Kidney epithelial cell (primary cell): Measurements from ENCODE around the gene BMPR1B. TPM values are rescaled to one million over a fixed set of nuclear protein-coding genes. Genes with fewer than 3 reads are reported as not detected.

Source experiments
- DNase-seq: peaks from one replicate; pipeline ENCODE4 v3.0.0-alpha.2; 2010; ENCODE audit warnings: low read depth
- H3K27me3 ChIP-seq: 2 replicates; pipeline ENCODE4 v1.6.0; 2011; ENCODE audit warnings: low read length; ENCODE audit not compliant: control insufficient read depth, insufficient read depth
- H3K36me3 ChIP-seq: 2 replicates; pipeline ENCODE4 v1.5.1; 2011; ENCODE audit warnings: low read length; ENCODE audit not compliant: control insufficient read depth, insufficient read depth
- H3K4me3 ChIP-seq: 2 replicates; pipeline ENCODE4 v1.5.1; 2011; ENCODE audit warnings: low read depth, mild to moderate bottlenecking, control low read depth, low read length
- total RNA-seq: library from RNA; depleted of rRNA; stranded (reverse); fragments of >200 nt; gene quantifications from 2 replicates; pipeline ENCODE4 v1.2.3, GENCODE V29; 2015
- TF ChIP-seq, protein P1 (sequence below): IDR thresholded peaks from 2 replicates; pipeline ENCODE4 v1.5.1; 2011; ENCODE audit warnings: mild to moderate bottlenecking, moderate library complexity, low read length, control low read depth, inconsistent platforms; ENCODE audit not compliant: insufficient read depth, poor library complexity, severe bottlenecking

The BMPR1B gene
- total RNA-seq, 1 donor from 2014 or later = 9.2 TPM

DNA sequence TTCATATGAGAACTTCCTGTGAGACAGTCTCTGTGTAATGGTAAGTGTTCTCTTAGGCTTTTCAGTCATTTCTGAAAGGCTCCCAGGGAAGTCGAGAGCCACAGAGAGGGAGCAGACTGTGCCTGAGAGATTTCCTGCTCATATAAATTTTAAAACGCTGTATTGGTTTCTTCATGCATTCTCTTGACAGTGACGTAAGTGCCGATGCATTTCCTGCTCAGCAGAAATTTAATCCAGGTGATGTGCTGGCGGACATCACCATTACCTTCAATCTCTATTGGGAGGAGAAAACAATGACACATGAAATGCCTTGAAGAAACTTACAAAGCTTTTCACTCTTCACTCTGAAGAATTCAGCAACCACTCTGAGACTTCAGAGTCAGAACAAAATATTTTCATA is 383.6 kb downstream of the BMPR1B start:
- no peak for DNase-seq
- no peaks in the 10 kb centered on the region for H3K36me3 ChIP-seq
- H3K4me3 ChIP-seq = no peak overlapping the region
- H3K27me3 ChIP-seq = no peaks in the 10 kb centered on the region
- TF ChIP-seq, protein P1, sequence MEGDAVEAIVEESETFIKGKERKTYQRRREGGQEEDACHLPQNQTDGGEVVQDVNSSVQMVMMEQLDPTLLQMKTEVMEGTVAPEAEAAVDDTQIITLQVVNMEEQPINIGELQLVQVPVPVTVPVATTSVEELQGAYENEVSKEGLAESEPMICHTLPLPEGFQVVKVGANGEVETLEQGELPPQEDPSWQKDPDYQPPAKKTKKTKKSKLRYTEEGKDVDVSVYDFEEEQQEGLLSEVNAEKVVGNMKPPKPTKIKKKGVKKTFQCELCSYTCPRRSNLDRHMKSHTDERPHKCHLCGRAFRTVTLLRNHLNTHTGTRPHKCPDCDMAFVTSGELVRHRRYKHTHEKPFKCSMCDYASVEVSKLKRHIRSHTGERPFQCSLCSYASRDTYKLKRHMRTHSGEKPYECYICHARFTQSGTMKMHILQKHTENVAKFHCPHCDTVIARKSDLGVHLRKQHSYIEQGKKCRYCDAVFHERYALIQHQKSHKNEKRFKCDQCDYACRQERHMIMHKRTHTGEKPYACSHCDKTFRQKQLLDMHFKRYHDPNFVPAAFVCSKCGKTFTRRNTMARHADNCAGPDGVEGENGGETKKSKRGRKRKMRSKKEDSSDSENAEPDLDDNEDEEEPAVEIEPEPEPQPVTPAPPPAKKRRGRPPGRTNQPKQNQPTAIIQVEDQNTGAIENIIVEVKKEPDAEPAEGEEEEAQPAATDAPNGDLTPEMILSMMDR = no peak

DNA sequence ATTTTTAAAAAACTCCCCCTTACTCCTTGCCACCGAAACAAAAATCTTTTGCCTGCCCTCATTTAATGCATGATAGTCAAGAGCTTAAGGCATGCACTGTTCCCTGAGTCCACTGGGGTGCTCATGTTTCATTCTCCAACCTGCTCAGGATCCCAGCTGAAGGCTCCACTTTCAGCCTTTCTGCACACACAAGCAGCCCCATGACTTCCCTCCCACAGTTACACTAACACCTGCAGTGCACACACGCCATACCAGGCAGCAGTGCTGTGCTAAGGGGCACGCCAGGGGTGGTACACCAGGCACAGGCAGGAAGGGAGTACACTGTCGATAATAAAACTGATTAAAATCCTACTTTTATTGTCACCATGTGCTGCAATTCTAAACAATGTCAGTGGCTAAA is 385.2 kb downstream of the BMPR1B start:
- no peak overlapping the region for H3K4me3 ChIP-seq
- H3K36me3 ChIP-seq = no peaks in the 10 kb centered on the region
- DNase-seq = no peak
- H3K27me3 ChIP-seq = no peaks in the 10 kb centered on the region
- TF ChIP-seq, protein P1 = no peak

DNA sequence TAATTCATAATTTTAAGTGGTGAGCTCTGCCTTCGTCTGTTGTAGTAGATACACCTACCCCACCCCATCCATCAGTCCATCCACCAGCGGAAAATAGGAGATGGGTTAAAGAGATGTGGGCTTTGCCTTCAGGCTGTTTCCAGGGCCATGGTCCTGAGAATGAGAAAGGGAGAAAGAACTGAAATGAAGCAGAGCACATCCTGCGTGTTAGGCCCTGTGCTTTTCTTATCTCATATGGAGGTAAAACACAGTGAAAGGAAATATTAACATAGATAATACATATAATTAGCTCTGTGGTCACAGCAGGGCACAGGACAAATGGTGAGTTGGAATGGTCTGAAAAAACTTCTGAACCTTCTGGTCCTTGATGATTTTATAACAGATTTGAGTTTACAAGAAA is 393.5 kb downstream of the BMPR1B start:
- TF ChIP-seq, protein P1 = no peak
- Histone ChIP-seq H3K36me3 (no peaks in the 10 kb centered on the region), H3K27me3 (no peaks in the 10 kb centered on the region), H3K4me3 (no peak overlapping the region)
- no peak for DNase-seq

DNA sequence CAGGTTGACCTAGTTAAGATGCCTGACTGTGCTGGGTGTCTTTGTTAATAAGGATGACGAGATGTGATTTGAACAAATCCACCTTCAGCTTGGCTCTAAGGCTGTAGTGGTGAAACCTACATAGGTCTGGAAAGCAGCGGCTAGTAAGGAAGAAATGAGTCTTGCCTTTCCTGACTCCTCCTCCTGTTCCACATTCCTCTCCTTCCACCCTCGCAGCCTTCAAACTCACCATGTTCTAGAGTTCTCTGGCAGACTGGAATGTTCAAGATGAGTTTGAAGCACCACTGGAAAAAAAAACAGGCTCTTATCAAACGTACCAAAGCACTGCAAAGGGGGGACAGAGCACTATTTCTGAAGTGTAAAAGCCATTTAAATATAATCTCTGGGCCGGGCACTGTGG is 395.4 kb downstream of the BMPR1B start:
- TF ChIP-seq, protein P1 = no peak
- Histone ChIP-seq H3K27me3 (no peaks in the 10 kb centered on the region), H3K4me3 (no peak overlapping the region), H3K36me3 (no peaks in the 10 kb centered on the region)
- DNase-seq = no peak

DNA sequence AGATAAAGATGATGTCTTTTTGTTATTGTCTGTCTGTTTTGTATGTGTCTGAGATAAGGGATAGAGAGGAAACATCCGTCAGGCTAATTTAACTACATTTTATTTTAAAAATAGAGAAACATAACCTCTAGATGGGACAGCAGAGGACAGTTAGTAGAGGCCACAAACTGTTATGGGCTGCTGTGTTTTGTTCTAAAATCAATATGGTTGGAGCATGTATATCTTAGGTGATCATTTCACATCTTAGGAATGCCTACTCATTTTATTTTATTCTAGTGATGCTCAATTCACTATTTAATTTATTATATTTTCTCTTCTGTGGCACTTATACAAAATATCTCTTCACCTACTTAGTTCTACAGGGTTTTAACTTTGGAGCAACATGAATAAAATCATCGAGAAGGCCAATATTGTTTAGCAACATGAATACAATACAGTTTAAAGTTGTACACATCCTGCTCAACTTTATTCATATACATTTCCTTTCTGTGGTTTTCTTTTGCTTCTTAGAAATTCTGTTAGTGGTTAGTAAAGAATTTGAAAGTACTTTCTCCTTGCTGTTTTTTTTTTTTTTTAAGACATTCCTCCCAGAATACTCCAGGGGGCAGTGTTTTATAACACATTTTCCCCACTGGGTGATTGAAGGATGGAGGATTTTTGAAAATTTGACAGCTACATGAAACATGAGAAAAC is 398.1 kb downstream of the BMPR1B start:
- TF ChIP-seq, protein P1 = peak; percentile 51
- no peaks in the 10 kb centered on the region for H3K27me3 ChIP-seq
- no peaks in the 10 kb centered on the region for H3K36me3 ChIP-seq
- peak; percentile 18 for DNase-seq
- no peak overlapping the region for H3K4me3 ChIP-seq

DNA sequence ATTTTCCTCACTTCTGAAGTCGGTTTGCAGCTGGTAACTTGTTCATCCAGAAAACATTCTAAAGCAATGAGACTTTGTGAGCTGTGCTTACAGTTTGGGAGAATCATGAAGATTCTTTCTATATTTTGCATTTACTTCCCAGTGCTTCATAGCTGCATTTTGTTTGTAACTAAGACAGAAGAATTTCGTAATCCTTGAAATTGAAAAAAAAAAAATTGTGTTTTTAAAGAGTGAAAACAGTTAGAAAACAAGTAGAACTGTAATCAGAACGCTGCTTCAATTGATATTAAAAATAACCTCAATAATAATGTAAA is 398.7 kb downstream of the BMPR1B start:
- Histone ChIP-seq H3K27me3 (no peaks in the 10 kb centered on the region), H3K4me3 (no peak overlapping the region), H3K36me3 (no peaks in the 10 kb centered on the region)
- TF ChIP-seq, protein P1 = no peak
- no peak for DNase-seq
